HG03139 (cell line): ENCODE results near the gene ACTR1B.
"Not testable (repeated sequence)": the region's sequence is repeated elsewhere in the genome, so short reads cannot be mapped to it uniquely, and the experiment has no call there.

Experiments
- ATAC-seq: cut with Tn5 transposase; IDR thresholded peaks from one replicate; pipeline ENCODE4 v1.9.1; 2021; ENCODE audit not compliant: unreplicated experiment

Gene ACTR1B

GRCh38 chr2:97659256-97660043 is 4.4 kb downstream of the ACTR1B start:
- ATAC-seq, result no peak

- ATAC-seq, result no peak
Measured at GRCh38 chr2:97658691-97659157, 5.1 kb downstream of the ACTR1B start.

DNA sequence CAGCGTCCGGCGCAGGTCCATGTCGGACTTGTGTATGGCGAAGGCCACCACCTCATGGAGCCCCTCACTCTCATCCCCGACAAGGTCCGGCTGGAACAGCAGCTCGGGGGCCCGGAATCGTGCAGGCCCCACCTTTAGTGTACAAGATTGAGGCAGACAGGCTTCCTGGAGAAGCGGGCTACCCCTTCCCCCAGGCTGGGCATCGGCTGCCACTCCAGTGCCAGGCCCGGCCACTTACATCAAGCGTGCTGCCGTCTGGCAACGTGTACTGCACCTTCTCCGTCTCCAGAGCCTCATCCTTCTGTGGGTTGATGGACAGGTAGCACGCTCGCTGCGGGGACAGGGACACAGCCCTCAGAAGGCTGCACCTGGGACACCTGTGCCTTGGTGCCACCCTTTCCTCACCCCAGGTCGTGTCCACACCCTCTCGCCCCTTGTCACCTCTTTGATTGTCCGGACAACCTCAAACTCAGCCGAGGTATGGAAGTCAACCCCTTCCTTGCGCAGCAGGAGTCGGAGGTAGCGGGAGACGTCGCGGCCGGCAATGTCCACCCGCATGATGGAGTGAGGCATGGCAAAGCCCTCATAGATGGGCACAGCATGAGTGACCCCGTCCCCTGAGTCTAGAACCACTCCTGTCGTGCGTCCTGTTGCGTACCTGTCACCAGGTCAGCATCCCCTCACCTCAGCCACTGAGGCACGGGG is 5.7 kb downstream of the ACTR1B start:
- no peak for ATAC-seq

GRCh38 chr2:97656905-97657587 is 6.8 kb downstream of the ACTR1B start:
- ATAC-seq, result no peak

DNA sequence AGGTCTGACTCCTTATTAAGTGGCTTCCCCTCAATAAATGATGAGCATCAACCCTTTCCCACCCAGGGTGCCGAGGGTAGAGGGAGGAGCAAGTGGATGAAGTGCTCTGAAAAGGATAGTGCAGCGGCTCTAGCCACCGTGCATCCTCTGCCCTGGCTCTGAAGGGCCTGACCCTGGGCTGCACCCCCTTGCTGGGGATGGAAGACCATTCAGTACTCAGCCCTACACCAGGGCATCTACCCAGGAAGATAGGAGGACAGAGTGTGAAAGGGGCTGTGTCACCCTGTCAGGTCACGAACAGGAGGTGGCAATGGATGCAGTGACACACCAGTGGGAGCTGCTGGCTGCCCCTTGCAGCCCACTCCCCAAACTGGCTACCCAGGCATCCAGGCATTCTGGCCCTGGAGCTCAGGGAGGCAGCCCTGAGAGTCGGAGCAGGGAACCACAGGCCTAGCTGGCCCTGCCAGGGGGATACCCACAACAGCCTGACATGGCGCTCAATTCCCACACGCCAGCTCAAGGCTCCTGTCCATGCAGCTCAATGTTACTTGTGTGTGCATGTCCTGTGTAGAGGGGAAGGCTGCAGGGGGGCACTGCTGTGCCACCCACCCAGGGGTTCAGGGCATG is 7.6 kb downstream of the ACTR1B start:
- no peak for ATAC-seq

GRCh38 chr2:97654791-97655190 is 9.1 kb downstream of the ACTR1B start:
- ATAC-seq, result no peak

GRCh38 chr2:97654309-97654708 is 9.5 kb downstream of the ACTR1B start:
- ATAC-seq, result no peak

GRCh38 chr2:97653874-97654273 is 10.0 kb downstream of the ACTR1B start:
- no peak for ATAC-seq

DNA sequence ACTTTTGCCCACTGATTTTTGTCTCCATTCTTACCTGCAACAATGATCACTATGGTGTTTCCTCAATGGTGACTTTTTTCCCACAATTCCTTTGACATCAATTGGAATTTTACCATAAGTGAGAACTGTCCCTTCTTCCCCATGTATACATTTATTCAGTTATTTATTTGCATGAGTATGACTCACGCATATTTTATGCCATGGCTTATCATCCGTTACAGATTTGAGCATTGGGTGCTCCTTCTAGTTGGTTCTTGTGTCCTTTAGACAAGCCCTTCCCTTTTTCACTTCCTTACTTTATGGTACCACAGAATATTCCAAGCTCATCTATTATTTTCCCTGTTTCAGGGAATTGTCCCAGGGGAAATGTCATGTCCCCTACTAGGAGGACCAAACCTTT is 10.4 kb downstream of the ACTR1B start:
- ATAC-seq, result no peak

- ATAC-seq, result no peak
Measured at GRCh38 chr2:97651114-97651513, 12.7 kb downstream of the ACTR1B start.

DNA sequence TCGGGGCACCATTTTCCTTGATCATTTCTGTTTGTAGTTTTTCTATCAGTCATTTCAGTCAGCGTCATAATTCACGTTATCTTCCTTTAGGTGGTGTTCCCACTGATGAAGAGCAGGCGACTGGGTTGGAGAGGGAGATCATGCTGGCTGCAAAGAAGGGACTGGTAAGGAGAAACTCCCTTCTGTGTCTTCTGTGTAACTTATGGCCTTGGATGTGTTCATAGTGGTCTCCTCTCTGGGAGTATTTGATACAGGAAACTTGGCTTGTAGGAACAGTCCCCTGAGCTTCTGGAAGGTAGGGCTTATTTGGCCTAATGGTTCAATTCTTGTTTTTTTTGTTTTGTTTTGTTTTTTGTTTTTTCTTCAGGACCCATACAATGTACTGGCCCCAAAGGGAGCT is 16.9 kb downstream of the ACTR1B start:
- ATAC-seq, result no peak

GRCh38 chr2:97645695-97646629 is 17.9 kb downstream of the ACTR1B start, which contains the start of gene COX5B:
COX5B (plus strand) TSS chr2:97646062; CDS start chr2:97646087, 25 bp downstream.
- peak; percentile 90 for ATAC-seq

DNA sequence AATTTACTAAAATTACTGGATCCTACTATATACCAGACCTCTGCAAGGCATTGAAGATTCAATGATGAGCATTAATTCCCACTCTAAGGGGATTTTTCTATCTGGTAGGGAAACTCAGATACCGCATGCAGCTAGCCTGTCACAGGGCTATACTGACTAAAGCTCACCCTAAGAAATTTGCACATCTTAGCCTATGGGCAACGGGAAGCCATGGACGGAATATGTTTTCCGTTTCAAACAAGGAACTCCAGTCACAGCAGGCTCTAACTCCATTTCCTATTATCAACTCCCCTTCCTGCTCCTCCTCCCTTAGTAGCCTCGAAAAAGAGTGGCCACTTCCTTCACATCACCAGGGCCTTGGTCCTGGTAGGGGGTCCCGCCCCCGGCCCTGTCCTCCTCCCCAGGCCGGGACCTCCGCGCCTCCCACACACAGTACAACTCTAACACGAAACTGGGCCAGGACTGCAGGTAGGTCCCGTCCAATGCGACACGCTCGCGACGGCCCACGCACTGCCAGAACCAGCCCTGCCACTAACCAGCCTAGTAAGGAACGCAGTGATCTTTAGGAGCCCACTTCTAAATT is 18.6 kb downstream of the ACTR1B start:
- ATAC-seq, result no peak

DNA sequence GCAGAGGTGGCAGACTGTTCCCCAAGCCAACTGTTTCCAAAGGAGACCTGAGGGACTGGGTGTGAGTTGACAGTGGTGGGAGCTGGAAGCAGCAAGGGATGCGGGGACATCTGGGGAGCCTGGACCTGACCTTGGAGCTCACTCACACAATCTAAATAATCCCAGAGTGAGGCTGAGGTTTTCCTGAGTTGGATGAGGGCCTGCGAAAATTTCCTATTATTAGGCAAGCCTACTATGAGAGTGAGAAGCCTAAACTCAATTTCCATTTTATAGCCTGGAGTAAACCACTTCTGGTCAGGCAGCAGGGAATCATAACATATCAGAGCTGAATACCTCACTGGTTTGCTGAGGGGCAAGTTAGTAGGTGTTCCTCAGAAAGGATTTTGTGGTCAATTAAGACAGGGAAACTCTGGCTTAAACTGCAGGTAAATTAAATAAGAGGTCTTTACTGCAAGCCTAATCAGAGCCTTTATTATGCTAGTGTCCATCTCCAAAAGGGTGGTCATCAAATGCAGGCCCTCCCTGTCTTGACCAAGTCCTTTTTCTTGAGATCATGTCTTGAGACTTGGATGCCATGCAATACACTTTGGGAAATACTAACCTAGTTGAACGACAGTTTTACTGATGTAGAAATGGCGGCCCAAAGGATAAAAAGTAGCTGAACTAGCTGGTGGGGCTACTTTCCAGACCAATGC is 19.7 kb downstream of the ACTR1B start:
- no peak for ATAC-seq

GRCh38 chr2:97626049-97626430 is 37.8 kb downstream of the ACTR1B start:
- ATAC-seq, result not testable (repeated sequence)

- ATAC-seq, result not testable (repeated sequence)
Measured at GRCh38 chr2:97625354-97626048, 38.3 kb downstream of the ACTR1B start.

GRCh38 chr2:97622976-97623375 is 40.9 kb downstream of the ACTR1B start:
- not testable (repeated sequence) for ATAC-seq

DNA sequence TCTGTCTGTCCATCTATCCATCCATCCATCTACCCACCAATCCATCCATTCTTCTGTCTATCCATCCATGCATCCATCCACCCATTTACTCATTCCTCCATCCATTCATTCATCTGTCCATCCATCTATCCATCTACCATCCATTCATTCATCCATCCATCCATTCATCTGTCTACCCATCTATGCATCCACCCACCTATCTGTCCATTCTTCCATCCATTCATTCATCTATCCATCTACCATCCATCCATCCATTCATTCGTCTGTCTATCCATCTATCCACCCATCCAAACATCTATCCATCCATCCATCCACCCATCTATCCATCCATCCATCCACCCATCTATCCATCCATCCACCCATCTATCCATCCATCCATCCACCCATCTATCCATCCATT is 43.4 kb downstream of the ACTR1B start:
- not testable (repeated sequence) for ATAC-seq
